ENCODE results near the gene WDR5. TPM values are rescaled to one million over a fixed set of nuclear protein-coding genes. Genes with fewer than 3 reads are reported as not detected.
"Not testable (repeated sequence)": the region's sequence is repeated elsewhere in the genome, so short reads cannot be mapped to it uniquely, and the experiment has no call there.

WDR5 gene
- 18.3 and 24.9 TPM in 2 replicates for total RNA-seq (2014; rRNA removed; shearing (Covaris generic); ENCODE audit: low replicate concordance)

DNA sequence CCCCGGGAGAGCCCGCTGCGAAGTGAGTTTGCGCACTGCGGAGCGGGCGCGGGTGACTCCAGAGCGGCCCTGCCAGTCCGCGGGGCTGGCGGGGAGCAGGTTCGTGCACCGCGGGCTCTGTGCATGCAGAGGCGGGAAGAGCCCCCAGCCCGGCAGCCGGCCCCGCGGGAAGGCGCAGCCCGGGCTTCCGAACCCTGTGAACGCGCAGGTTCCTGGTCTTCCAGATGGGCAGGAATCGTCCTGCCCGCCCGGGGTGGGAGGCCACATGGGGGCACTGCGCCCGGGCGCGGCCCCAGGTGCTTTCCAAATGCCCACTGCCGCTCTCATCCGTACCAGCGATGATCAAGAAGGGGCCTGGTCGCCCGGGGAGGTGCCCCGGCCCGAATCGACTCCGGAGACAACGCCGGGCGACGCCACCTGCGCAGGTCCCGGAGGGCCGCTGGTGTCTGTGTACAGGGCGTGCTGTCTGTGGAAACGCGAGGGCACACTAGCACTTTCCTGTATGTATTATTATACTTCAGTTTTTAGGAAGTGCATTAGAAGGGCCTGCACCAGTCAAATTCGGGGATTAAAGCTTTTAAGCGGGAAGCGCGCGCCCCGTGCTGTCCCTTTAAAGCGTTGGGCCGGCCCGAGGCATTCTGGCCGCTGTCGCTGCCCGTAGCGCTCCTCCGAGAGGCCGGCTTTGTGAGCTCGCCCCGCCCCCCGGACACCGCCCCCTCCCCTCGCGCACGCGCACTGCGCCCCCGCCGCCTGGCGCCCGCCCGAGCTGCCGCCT lies at the start of gene WDR5:
Gene WDR5, plus strand, starts transcription at position 740 of the 775 bp plus-strand sequence. CDS start 3,796 bp downstream, outside the sequence.
- in situ Hi-C loops (cut with HindIII; ENCODE audit: low pct_unique_long_range_greater_than_20kb, low sequenced_read_pairs), result no loop called here
- DNase-seq (ENCODE audit: low read depth), result peak; percentile 70

DNA sequence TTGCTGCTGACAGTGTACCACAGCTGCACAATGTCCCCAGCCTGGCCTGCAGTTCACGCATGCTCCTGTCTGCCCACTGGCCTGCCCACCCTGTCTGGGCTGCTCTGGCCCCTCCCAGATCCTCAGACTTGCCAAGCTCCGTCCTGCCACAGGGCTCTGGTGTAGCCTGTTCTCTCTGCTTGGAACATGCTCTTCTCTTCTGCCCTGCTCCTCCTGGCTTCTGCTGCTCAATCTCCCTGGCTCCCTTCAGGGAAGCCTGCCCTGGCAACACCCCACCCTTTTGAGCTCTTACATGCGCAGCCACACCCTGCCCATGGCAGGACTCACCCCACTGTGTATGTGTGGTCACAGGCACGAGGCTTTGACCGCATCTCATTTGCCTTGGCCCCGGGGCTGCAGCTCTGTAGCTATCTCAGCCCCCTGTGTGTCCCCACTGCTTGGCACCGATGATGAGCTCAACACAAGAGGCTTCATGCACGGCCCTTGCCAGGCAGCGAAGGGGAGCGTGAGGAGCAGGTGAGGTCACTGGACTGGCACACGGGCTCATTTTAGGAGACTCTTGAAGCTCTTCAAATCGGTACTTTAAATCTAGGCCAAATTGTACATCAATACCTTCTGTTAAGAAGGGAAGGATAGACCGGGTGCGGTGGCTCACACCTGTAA lies 47.7 kb upstream of the WDR5 start:
- in situ Hi-C loops (cut with HindIII; ENCODE audit: low pct_unique_long_range_greater_than_20kb, low sequenced_read_pairs), result no loop called here
- no peak for DNase-seq (ENCODE audit: low read depth)

DNA sequence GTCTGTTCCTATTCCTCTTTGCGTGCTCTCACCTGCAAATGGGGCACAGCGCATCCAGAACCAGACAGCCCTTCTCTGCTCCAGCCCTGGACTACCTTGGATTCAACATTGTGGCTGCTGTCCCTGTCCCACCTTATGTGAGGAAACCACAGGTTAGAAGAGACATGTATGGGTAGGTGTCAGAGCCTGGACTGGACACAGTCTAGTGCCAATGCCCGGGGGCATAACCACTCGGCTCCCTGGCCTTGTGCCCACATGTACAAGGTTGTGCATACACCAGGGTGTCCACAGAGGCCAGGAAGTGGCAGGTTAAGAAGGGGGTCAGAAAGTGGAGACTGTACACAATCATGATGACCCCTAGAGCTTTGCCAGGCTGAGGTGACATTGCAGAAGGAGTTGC lies 45.9 kb upstream of the WDR5 start:
- in situ Hi-C loops (cut with HindIII; ENCODE audit: low pct_unique_long_range_greater_than_20kb, low sequenced_read_pairs), result no loop called here
- DNase-seq (ENCODE audit: low read depth), result no peak

- in situ Hi-C loops (cut with HindIII; ENCODE audit: low pct_unique_long_range_greater_than_20kb, low sequenced_read_pairs), result no loop called here
- DNase-seq (ENCODE audit: low read depth), result no peak
These were observed 36.6 kb upstream of the WDR5 start for GRCh38 chr9:134099123-134099761.

DNA sequence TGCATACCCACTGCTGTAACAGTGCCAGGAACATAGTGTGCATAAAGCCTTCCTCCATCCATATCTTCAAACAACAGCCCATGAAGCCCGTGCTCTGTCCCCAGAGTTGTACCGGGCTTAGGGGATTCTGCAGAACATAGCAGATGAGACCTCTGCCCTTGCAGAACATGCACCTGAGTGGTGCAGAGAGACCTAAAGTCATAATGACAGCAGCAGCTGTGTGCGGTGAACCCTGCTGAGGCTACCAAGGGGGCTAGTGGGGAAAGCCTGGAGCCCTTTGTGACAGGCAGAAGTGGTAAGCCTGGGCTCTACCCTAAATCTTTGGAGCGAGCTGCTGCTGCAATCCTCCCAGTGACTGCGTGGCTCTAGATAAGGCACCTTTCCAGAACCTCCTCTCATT lies 35.8 kb upstream of the WDR5 start:
- in situ Hi-C loops (cut with HindIII; ENCODE audit: low pct_unique_long_range_greater_than_20kb, low sequenced_read_pairs), result no loop called here
- DNase-seq (ENCODE audit: low read depth), result no peak

- in situ Hi-C loops (cut with HindIII; ENCODE audit: low pct_unique_long_range_greater_than_20kb, low sequenced_read_pairs); DNase-seq (ENCODE audit: low read depth): not testable (repeated sequence)
These were observed 34.7 kb upstream of the WDR5 start for GRCh38 chr9:134101133-134101532.

DNA sequence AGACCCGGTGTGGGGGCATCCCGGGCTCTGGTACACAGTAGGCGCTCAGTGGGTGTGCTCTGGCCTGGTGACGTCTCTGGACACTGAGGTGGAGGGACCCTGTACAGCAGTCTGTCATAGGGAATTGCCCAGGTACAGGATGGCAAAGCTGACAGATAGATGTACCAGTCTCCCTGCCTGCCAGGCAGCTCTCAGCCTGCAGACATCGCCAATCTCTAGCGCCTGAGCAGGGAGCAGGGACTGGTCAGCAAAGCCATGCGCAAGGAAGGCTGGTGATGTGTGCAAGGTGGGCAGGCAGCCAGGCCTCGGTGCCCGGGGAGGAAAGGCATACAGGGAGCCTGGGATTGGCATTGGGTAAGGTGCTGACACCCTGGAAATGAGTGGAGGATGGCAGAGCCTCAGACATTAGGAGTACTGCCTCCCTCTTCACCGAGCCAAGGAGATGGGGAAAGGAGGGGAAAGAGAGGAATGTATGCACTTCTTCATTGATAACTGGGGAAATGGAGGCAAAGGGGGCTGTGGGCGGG lies 34.2 kb upstream of the WDR5 start:
- in situ Hi-C loops (cut with HindIII; ENCODE audit: low pct_unique_long_range_greater_than_20kb, low sequenced_read_pairs), result no loop called here
- no peak for DNase-seq (ENCODE audit: low read depth)

GRCh38 chr9:134103391-134103998 lies 32.4 kb upstream of the WDR5 start:
- in situ Hi-C loops (cut with HindIII; ENCODE audit: low pct_unique_long_range_greater_than_20kb, low sequenced_read_pairs), result no loop called here

GRCh38 chr9:134111064-134111463 lies 24.8 kb upstream of the WDR5 start:
- in situ Hi-C loops (cut with HindIII; ENCODE audit: low pct_unique_long_range_greater_than_20kb, low sequenced_read_pairs), result no loop called here
- no peak for DNase-seq (ENCODE audit: low read depth)

More at GRCh38 chr9:134103391-134103998, 32.4 kb upstream of the WDR5 start:
- DNase-seq (ENCODE audit: low read depth), result no peak

DNA sequence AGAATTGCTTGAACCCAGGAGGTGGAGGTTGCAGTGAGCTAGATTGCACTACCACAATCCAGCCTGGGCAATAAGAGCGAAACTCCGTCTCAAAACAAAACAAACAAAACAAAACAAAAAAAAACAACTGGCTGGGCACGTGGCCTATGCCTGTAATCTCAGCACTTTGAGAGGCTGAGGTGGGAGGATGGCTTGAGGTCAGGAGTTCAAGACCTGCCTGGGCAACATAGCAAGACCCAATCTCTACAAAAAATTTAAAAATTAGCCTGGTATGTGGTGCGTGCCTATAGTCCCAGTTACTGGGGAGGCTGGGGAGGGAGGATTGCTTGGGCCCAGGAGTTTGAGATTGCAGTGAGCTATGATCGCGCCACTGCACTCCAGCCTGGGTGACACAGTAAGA lies 23.3 kb upstream of the WDR5 start:
- in situ Hi-C loops (cut with HindIII; ENCODE audit: low pct_unique_long_range_greater_than_20kb, low sequenced_read_pairs), result no loop called here

DNA sequence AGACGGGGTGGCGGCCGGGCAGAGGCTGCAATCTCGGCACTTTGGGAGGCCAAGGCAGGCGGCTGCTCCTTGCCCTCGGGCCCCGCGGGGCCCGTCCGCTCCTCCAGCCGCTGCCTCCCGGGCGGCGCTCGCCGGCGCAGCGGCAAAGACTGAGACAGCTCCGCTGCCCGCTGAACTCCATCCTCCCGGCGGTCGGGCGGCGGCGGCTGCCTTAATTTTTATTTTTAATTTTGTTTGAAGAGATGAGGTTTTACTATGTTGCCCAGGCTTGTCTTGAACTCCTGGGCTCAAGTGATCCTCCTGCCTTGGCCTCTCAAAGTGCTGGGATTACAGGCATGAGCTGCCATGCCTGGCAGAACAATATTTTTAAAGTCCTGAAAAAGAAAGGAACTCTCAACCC lies 16.9 kb upstream of the WDR5 start:
- in situ Hi-C loops (cut with HindIII; ENCODE audit: low pct_unique_long_range_greater_than_20kb, low sequenced_read_pairs); DNase-seq (ENCODE audit: low read depth): not testable (repeated sequence)

More for the DNA sequence above, 23.3 kb upstream of the WDR5 start:
- no peak for DNase-seq (ENCODE audit: low read depth)

GRCh38 chr9:134123764-134124128 lies 12.1 kb upstream of the WDR5 start:
- in situ Hi-C loops (cut with HindIII; ENCODE audit: low pct_unique_long_range_greater_than_20kb, low sequenced_read_pairs), result no loop called here
- no peak for DNase-seq (ENCODE audit: low read depth)

- in situ Hi-C loops (cut with HindIII; ENCODE audit: low pct_unique_long_range_greater_than_20kb, low sequenced_read_pairs), result no loop called here
- no peak for DNase-seq (ENCODE audit: low read depth)
These were observed 10.3 kb upstream of the WDR5 start for GRCh38 chr9:134125413-134126095.

DNA sequence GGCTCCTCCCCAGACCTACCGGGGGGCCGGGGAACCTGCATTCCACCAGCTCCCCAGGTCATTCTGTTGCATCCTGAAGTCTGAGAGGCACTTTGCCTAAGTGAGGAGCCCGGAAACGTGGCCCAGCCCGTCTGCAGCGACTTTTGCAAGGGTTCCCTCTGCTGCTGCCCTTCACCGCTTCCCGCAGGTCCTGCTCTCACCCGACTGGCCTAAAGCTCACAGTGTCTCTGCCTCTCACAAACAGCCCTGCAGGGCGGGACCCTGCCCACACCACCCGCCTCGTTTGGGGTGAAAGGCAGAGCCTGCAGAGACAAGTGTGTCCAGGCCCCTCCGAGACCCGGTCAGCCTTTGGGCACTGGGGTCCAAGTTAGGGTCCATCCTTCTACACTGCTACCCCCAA lies 9.5 kb upstream of the WDR5 start:
- in situ Hi-C loops (cut with HindIII; ENCODE audit: low pct_unique_long_range_greater_than_20kb, low sequenced_read_pairs), result no loop called here
- DNase-seq (ENCODE audit: low read depth), result no peak

- in situ Hi-C loops (cut with HindIII; ENCODE audit: low pct_unique_long_range_greater_than_20kb, low sequenced_read_pairs), result no loop called here
- no peak for DNase-seq (ENCODE audit: low read depth)
These were observed 8.8 kb upstream of the WDR5 start for GRCh38 chr9:134127065-134127580.

- in situ Hi-C loops (cut with HindIII; ENCODE audit: low pct_unique_long_range_greater_than_20kb, low sequenced_read_pairs), result no loop called here
- DNase-seq (ENCODE audit: low read depth), result no peak
These were observed 8.3 kb upstream of the WDR5 start for GRCh38 chr9:134127616-134128015.

DNA sequence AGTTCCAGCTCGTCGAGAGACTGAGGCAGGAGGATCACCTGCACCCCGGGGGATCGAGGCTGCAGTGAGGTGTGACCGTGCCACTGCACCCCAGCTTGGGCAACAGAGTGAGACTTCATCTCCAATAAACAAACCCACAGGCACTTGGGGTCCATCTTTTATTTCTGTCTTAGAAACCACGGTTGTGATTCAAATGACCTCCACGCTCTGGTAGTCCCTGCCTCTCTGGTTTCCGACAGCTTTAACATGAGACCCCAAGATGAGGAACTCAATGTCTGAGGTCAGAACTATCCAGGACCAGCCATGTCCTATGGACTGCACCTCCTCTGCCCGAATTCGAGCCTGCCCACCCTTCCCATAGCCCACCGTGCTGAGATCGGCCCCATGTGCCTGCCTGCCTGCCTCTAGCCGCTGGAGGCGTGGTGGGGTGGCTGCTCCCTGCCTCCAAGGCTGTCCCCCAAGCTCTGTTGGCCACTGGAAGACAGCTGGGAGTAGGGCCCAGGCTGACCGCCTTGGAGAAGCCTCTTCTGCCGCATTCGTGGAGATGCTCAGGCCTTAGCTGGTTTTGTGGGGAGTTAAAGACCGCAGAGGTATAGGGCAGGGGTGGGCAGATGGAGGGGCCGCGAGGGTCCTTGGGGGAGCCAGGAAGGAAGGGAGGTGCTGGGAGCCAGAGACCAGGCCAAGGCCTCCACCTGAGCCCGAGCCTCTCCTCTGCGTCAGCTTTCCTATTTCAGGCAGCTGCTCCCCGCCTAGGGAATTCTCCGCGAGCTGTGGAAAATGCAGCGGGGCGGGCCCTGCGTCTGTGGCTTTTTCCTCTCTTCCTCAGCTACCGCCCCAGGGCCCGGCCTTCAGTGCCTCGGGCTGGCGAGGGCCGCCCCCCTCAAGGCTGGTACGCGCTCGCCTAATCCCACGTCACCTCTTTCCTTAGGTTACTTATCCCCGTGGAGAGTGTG lies 6.9 kb upstream of the WDR5 start:
- in situ Hi-C loops (cut with HindIII; ENCODE audit: low pct_unique_long_range_greater_than_20kb, low sequenced_read_pairs), result no loop called here
- DNase-seq (ENCODE audit: low read depth), result no peak

All from Caki2 (cell line).